IPS-20b (cell line): ENCODE measurements around the gene MMEL1.
"Not testable (repeated sequence)": the region's sequence is repeated elsewhere in the genome, so short reads cannot be mapped to it uniquely, and the experiment has no call there.

Experiments
- H3K27ac ChIP-seq: one replicate; pipeline ENCODE4 v1.5.1; 2013; ENCODE audit warnings: low read length
- H3K27me3 ChIP-seq: 2 replicates; pipeline ENCODE4 v1.6.1; 2013; ENCODE audit warnings: mild to moderate bottlenecking, low read length, inconsistent platforms; ENCODE audit not compliant: insufficient read depth
- H3K36me3 ChIP-seq: 2 replicates; pipeline ENCODE4 v1.6.1; 2013; ENCODE audit warnings: low read depth, mild to moderate bottlenecking, inconsistent platforms, low read length, moderate library complexity; ENCODE audit not compliant: insufficient read depth
- H3K4me1 ChIP-seq: 2 replicates; pipeline ENCODE4 v1.6.1; 2013; ENCODE audit warnings: mild to moderate bottlenecking, control low read depth, inconsistent platforms, low read length, moderate library complexity; ENCODE audit not compliant: insufficient read depth
- H3K4me3 ChIP-seq: 2 replicates; pipeline ENCODE4 v1.5.1; 2013; ENCODE audit warnings: mild to moderate bottlenecking, low read length, inconsistent platforms
- H3K9ac ChIP-seq: 2 replicates; pipeline ENCODE4 v1.6.1; 2013; ENCODE audit warnings: low read depth, mild to moderate bottlenecking, inconsistent platforms, low read length, moderate library complexity
- H3K9me3 ChIP-seq: 2 replicates; pipeline ENCODE4 v1.6.1; 2013; ENCODE audit warnings: mild to moderate bottlenecking, low read depth, low read length, inconsistent platforms; ENCODE audit not compliant: insufficient read depth

Gene MMEL1

GRCh38 chr1:2553076-2553475, 79.7 kb downstream of the MMEL1 start:
- not testable (repeated sequence) for H3K4me1 ChIP-seq, H3K9ac ChIP-seq, H3K27me3 ChIP-seq, H3K36me3 ChIP-seq, H3K9me3 ChIP-seq, H3K4me3 ChIP-seq, H3K27ac ChIP-seq

GRCh38 chr1:2552189-2552588, 80.6 kb downstream of the MMEL1 start:
- Histone ChIP-seq H3K9ac (no peak overlapping the region), H3K9me3 (no peaks in the 10 kb centered on the region), H3K4me3 (no peak overlapping the region), H3K27me3 (no peaks in the 10 kb centered on the region), H3K36me3 (no peaks in the 10 kb centered on the region), H3K27ac (no peak overlapping the region), H3K4me1 (peaks cover 6% of the 10 kb centered on the region; the same call in 1 of the 2 replicates)

- H3K27me3 ChIP-seq, H3K27ac ChIP-seq, H3K4me3 ChIP-seq, H3K9me3 ChIP-seq, H3K4me1 ChIP-seq, H3K36me3 ChIP-seq, H3K9ac ChIP-seq: not testable (repeated sequence)
Observed at GRCh38 chr1:2551544-2551943, 81.3 kb downstream of the MMEL1 start.

GRCh38 chr1:2550309-2550861, 82.4 kb downstream of the MMEL1 start:
- not testable (repeated sequence) for H3K36me3 ChIP-seq, H3K9ac ChIP-seq, H3K4me1 ChIP-seq, H3K4me3 ChIP-seq, H3K27ac ChIP-seq, H3K27me3 ChIP-seq, H3K9me3 ChIP-seq

GRCh38 chr1:2549367-2550029, 83.3 kb downstream of the MMEL1 start:
- not testable (repeated sequence) for H3K4me1 ChIP-seq, H3K9me3 ChIP-seq, H3K27ac ChIP-seq, H3K36me3 ChIP-seq, H3K4me3 ChIP-seq, H3K27me3 ChIP-seq, H3K9ac ChIP-seq

- H3K27ac ChIP-seq, result no peak overlapping the region
- peak overlapping the region; percentile 77; the same call in 1 of the 2 replicates for H3K4me3 ChIP-seq
- H3K9me3 ChIP-seq, result no peaks in the 10 kb centered on the region
- no peaks in the 10 kb centered on the region for H3K36me3 ChIP-seq
- H3K4me1 ChIP-seq, result peaks cover 7% of the 10 kb centered on the region; the same call in 1 of the 2 replicates
- H3K9ac ChIP-seq, result no peak overlapping the region; the same call in 1 of the 2 replicates
- H3K27me3 ChIP-seq, result peaks cover 10% of the 10 kb centered on the region
Observed at GRCh38 chr1:2548068-2548589, 84.7 kb downstream of the MMEL1 start.

GRCh38 chr1:2547210-2548067, 85.4 kb downstream of the MMEL1 start:
- Histone ChIP-seq H3K9ac (peak overlapping the region; percentile 61; the same call in 1 of the 2 replicates), H3K4me3 (peak overlapping the region; percentile 77)

GRCh38 chr1:2546515-2547209, 86.2 kb downstream of the MMEL1 start:
- H3K27ac ChIP-seq, result peak overlapping the region; percentile 47
- peak overlapping the region; percentile 77 for H3K4me3 ChIP-seq

More at GRCh38 chr1:2547210-2548067, 85.4 kb downstream of the MMEL1 start:
- H3K4me1 ChIP-seq, result peaks cover 7% of the 10 kb centered on the region; the same call in 1 of the 2 replicates
- peaks cover 17% of the 10 kb centered on the region for H3K27me3 ChIP-seq
- H3K36me3 ChIP-seq, result no peaks in the 10 kb centered on the region
- no peaks in the 10 kb centered on the region for H3K9me3 ChIP-seq
- H3K27ac ChIP-seq, result no peak overlapping the region

GRCh38 chr1:2545754-2546514, 86.9 kb downstream of the MMEL1 start:
- H3K4me3 ChIP-seq, result peak overlapping the region; percentile 77
- H3K27me3 ChIP-seq, result peaks cover 32% of the 10 kb centered on the region
- no peaks in the 10 kb centered on the region for H3K36me3 ChIP-seq
- H3K27ac ChIP-seq, result no peak overlapping the region
- no peaks in the 10 kb centered on the region for H3K9me3 ChIP-seq
- peak overlapping the region; percentile 77; the same call in 1 of the 2 replicates for H3K9ac ChIP-seq
- peaks cover 7% of the 10 kb centered on the region; the same call in 1 of the 2 replicates for H3K4me1 ChIP-seq

More at GRCh38 chr1:2546515-2547209, 86.2 kb downstream of the MMEL1 start:
- peaks cover 24% of the 10 kb centered on the region for H3K27me3 ChIP-seq
- peak overlapping the region; percentile 77 for H3K9ac ChIP-seq
- peaks cover 7% of the 10 kb centered on the region; the same call in 1 of the 2 replicates for H3K4me1 ChIP-seq
- no peaks in the 10 kb centered on the region for H3K36me3 ChIP-seq
- no peaks in the 10 kb centered on the region for H3K9me3 ChIP-seq

- Histone ChIP-seq H3K27me3 (peaks cover 38% of the 10 kb centered on the region), H3K27ac (no peak overlapping the region), H3K36me3 (no peaks in the 10 kb centered on the region), H3K4me3 (no peak overlapping the region), H3K4me1 (peaks cover 7% of the 10 kb centered on the region; the same call in 1 of the 2 replicates), H3K9ac (no peak overlapping the region), H3K9me3 (no peaks in the 10 kb centered on the region)
Observed at GRCh38 chr1:2544875-2545640, 87.8 kb downstream of the MMEL1 start.
